ENCODE data around the gene NKX6-2.

DNA sequence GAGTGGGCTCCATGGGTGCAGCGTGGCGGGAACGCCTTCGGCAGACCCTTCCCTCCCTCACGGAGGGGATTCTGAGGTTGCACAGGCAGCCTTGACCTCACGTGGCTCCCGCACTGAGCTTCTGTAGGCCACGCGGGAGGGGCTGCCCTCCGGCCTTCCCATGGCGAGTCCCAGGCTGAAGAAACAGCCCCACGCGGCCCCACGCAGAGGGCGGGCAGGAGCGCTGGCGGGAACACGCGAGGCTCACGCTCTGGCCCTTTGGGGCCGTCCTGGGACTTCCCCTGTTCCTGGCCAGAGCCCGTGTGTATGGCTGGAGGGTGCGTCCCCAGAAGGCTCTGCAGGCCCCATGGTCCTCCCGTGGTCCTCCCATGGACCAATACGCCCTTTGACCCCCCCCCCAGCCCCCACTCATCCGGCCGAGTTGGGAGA, 21.7 kb upstream of the NKX6-2 start:
- TF ChIP-seq MEIS1 (CRISPR knock-in tag; IDR thresholded peaks at IDR 0.05; ENCODE audit: borderline replicate concordance) (no peak), ZNF239 (tag by site-specific recombination; IDR thresholded peaks at IDR 0.05) (no peak), ZNF311 (tag by site-specific recombination; IDR thresholded peaks at IDR 0.05; ENCODE audit: borderline replicate concordance) (no peak), ZNF248 (tag by site-specific recombination; IDR thresholded peaks at IDR 0.05) (no peak), ZSCAN30 (tag by site-specific recombination; IDR thresholded peaks at IDR 0.05) (no peak), ZNF610 (tag by site-specific recombination; IDR thresholded peaks at IDR 0.05; ENCODE audit: borderline replicate concordance) (no peak), ZNF184 (tag by site-specific recombination; IDR thresholded peaks at IDR 0.05) (no peak)
- TF ChIP-seq, protein P1, sequence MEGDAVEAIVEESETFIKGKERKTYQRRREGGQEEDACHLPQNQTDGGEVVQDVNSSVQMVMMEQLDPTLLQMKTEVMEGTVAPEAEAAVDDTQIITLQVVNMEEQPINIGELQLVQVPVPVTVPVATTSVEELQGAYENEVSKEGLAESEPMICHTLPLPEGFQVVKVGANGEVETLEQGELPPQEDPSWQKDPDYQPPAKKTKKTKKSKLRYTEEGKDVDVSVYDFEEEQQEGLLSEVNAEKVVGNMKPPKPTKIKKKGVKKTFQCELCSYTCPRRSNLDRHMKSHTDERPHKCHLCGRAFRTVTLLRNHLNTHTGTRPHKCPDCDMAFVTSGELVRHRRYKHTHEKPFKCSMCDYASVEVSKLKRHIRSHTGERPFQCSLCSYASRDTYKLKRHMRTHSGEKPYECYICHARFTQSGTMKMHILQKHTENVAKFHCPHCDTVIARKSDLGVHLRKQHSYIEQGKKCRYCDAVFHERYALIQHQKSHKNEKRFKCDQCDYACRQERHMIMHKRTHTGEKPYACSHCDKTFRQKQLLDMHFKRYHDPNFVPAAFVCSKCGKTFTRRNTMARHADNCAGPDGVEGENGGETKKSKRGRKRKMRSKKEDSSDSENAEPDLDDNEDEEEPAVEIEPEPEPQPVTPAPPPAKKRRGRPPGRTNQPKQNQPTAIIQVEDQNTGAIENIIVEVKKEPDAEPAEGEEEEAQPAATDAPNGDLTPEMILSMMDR (tag by site-specific recombination; IDR thresholded peaks at IDR 0.05): no peak
- TF ChIP-seq, protein P2, sequence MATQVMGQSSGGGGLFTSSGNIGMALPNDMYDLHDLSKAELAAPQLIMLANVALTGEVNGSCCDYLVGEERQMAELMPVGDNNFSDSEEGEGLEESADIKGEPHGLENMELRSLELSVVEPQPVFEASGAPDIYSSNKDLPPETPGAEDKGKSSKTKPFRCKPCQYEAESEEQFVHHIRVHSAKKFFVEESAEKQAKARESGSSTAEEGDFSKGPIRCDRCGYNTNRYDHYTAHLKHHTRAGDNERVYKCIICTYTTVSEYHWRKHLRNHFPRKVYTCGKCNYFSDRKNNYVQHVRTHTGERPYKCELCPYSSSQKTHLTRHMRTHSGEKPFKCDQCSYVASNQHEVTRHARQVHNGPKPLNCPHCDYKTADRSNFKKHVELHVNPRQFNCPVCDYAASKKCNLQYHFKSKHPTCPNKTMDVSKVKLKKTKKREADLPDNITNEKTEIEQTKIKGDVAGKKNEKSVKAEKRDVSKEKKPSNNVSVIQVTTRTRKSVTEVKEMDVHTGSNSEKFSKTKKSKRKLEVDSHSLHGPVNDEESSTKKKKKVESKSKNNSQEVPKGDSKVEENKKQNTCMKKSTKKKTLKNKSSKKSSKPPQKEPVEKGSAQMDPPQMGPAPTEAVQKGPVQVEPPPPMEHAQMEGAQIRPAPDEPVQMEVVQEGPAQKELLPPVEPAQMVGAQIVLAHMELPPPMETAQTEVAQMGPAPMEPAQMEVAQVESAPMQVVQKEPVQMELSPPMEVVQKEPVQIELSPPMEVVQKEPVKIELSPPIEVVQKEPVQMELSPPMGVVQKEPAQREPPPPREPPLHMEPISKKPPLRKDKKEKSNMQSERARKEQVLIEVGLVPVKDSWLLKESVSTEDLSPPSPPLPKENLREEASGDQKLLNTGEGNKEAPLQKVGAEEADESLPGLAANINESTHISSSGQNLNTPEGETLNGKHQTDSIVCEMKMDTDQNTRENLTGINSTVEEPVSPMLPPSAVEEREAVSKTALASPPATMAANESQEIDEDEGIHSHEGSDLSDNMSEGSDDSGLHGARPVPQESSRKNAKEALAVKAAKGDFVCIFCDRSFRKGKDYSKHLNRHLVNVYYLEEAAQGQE (tag by site-specific recombination; IDR thresholded peaks at IDR 0.05): no peak
- TF ChIP-seq, protein P3, sequence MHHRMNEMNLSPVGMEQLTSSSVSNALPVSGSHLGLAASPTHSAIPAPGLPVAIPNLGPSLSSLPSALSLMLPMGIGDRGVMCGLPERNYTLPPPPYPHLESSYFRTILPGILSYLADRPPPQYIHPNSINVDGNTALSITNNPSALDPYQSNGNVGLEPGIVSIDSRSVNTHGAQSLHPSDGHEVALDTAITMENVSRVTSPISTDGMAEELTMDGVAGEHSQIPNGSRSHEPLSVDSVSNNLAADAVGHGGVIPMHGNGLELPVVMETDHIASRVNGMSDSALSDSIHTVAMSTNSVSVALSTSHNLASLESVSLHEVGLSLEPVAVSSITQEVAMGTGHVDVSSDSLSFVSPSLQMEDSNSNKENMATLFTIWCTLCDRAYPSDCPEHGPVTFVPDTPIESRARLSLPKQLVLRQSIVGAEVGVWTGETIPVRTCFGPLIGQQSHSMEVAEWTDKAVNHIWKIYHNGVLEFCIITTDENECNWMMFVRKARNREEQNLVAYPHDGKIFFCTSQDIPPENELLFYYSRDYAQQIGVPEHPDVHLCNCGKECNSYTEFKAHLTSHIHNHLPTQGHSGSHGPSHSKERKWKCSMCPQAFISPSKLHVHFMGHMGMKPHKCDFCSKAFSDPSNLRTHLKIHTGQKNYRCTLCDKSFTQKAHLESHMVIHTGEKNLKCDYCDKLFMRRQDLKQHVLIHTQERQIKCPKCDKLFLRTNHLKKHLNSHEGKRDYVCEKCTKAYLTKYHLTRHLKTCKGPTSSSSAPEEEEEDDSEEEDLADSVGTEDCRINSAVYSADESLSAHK (tag by site-specific recombination; IDR thresholded peaks at IDR 0.05): no peak

Data from HEK293 (cell line).